Neuronal stem cell (in vitro differentiated cells): ENCODE measurements around the gene UQCC5.
A peak's percentile ranks its signal among the peaks of the same experiment; 100 is the strongest.

Experiments used
- DNase-seq: peaks from one replicate; pipeline ENCODE4 v3.0.0-alpha.2; 2013; ENCODE audit warnings: low spot score
- H2AFZ ChIP-seq: one replicate; pipeline ENCODE4 v1.6.1; 2013; ENCODE audit warnings: mild to moderate bottlenecking, low read length, inconsistent platforms
- H2AK5ac ChIP-seq: 2 replicates; pipeline ENCODE4 v1.6.1; 2013; ENCODE audit warnings: low read depth, mild to moderate bottlenecking, inconsistent platforms, low read length, moderate library complexity, mixed read lengths
- H2BK120ac ChIP-seq: 2 replicates; pipeline ENCODE4 v1.6.1; 2013; ENCODE audit warnings: low read depth, mild to moderate bottlenecking, inconsistent platforms, low read length, moderate library complexity, mixed read lengths
- H2BK12ac ChIP-seq: one replicate; pipeline ENCODE4 v1.6.1; 2013; ENCODE audit warnings: low read length, inconsistent platforms
- H2BK15ac ChIP-seq: 2 replicates; pipeline ENCODE4 v1.6.1; 2013; ENCODE audit warnings: mild to moderate bottlenecking, low read length, inconsistent platforms, mixed read lengths
- H2BK5ac ChIP-seq: one replicate; pipeline ENCODE4 v1.6.1; 2013; ENCODE audit warnings: inconsistent platforms, mild to moderate bottlenecking, low read length, moderate library complexity
- H3K14ac ChIP-seq: one replicate; pipeline ENCODE4 v1.6.1; 2013; ENCODE audit warnings: low read length, inconsistent platforms
- H3K18ac ChIP-seq: 2 replicates; pipeline ENCODE4 v1.6.1; 2013; ENCODE audit warnings: low read length, inconsistent platforms
- H3K23ac ChIP-seq: 2 replicates; pipeline ENCODE4 v1.6.1; 2013; ENCODE audit warnings: low read depth, mild to moderate bottlenecking, mixed read lengths, low read length, inconsistent platforms; ENCODE audit not compliant: poor library complexity
- H3K27ac ChIP-seq: replicated peaks from 3 replicates; pipeline ENCODE4 v1.5.1; 2013; ENCODE audit warnings: low read length, inconsistent platforms
- H3K27me3 ChIP-seq, 3 experiments: 2 replicates each; pipeline ENCODE4 v1.6.1; 2013; ENCODE audit warnings: low read length in 3 of 3, mild to moderate bottlenecking in 2 of 3, inconsistent platforms in 1 of 3, low read depth in 1 of 3, mixed read lengths in 1 of 3, moderate library complexity in 1 of 3; ENCODE audit not compliant: control insufficient read depth in 3 of 3, insufficient read depth in 3 of 3
- H3K36me3 ChIP-seq, 2 donors: replicated peaks in 1 of 2; 2 replicates each; pipeline ENCODE4 v1.6.1; 2013; ENCODE audit warnings: low read length in 2 of 2; ENCODE audit not compliant: control insufficient read depth in 2 of 2, insufficient read depth in 2 of 2
- H3K4ac ChIP-seq: 2 replicates; pipeline ENCODE4 v1.6.1; 2013; ENCODE audit warnings: inconsistent platforms, mild to moderate bottlenecking, low read length, moderate library complexity
- H3K4me1 ChIP-seq, 2 donors: 1 replicate in 1 of 2; 2 replicates in 1 of 2; pipeline ENCODE4 v1.6.1; 2013; ENCODE audit warnings: low read length in 2 of 2, low read depth in 1 of 2; ENCODE audit not compliant: control insufficient read depth in 2 of 2, insufficient read depth in 1 of 2
- H3K4me2 ChIP-seq: one replicate; pipeline ENCODE4 v1.6.1; 2013; ENCODE audit warnings: mild to moderate bottlenecking, low read length, inconsistent platforms; ENCODE audit not compliant: insufficient read depth, poor library complexity, severe bottlenecking
- H3K4me3 ChIP-seq, 2 donors: 2 replicates each; pipeline ENCODE4 v1.5.1; 2013; ENCODE audit warnings: low read length in 2 of 2, mild to moderate bottlenecking in 2 of 2, inconsistent platforms in 1 of 2, moderate library complexity in 1 of 2
- H3K79me1 ChIP-seq: one replicate; pipeline ENCODE4 v1.6.1; 2013; ENCODE audit warnings: low read depth, mild to moderate bottlenecking, inconsistent platforms, low read length, moderate library complexity
- H3K9ac ChIP-seq: one replicate; pipeline ENCODE4 v1.6.1; 2013; ENCODE audit warnings: mild to moderate bottlenecking, low read depth, low read length, inconsistent platforms; ENCODE audit not compliant: poor library complexity
- H3K9me3 ChIP-seq, 2 donors: replicated peaks in 1 of 2; 2 replicates each; pipeline versions ENCODE3 to v1.6.1; 2013; ENCODE audit warnings: low read length in 2 of 2, mild to moderate bottlenecking in 2 of 2, inconsistent platforms in 1 of 2, low read depth in 1 of 2, mixed read lengths in 1 of 2, moderate library complexity in 1 of 2; ENCODE audit not compliant: control insufficient read depth in 2 of 2, insufficient read depth in 1 of 2
- H4K8ac ChIP-seq: one replicate; pipeline ENCODE4 v1.6.1; 2013; ENCODE audit warnings: low read depth, mild to moderate bottlenecking, inconsistent platforms, low read length, moderate library complexity
- H4K91ac ChIP-seq: one replicate; pipeline ENCODE4 v1.6.1; 2013; ENCODE audit warnings: low read length, low read depth, mild to moderate bottlenecking, inconsistent platforms; ENCODE audit not compliant: poor library complexity
- WGBS, 2 donors: extraction: QIAGEN DNeasy Blood & Tissue Kit; methylation state at CpG; one replicate each; pipeline ENCODE4 v1.1.7; 2013; ENCODE audit warnings: missing lambda C conversion rate in 2 of 2, mixed read lengths in 1 of 2; ENCODE audit not compliant: insufficient read length in 2 of 2, insufficient replicate concordance in 1 of 2; ENCODE audit errors: extremely low coverage in 2 of 2; 5-methylcytosine and 5-hydroxymethylcytosine counted together

The UQCC5 gene

DNA sequence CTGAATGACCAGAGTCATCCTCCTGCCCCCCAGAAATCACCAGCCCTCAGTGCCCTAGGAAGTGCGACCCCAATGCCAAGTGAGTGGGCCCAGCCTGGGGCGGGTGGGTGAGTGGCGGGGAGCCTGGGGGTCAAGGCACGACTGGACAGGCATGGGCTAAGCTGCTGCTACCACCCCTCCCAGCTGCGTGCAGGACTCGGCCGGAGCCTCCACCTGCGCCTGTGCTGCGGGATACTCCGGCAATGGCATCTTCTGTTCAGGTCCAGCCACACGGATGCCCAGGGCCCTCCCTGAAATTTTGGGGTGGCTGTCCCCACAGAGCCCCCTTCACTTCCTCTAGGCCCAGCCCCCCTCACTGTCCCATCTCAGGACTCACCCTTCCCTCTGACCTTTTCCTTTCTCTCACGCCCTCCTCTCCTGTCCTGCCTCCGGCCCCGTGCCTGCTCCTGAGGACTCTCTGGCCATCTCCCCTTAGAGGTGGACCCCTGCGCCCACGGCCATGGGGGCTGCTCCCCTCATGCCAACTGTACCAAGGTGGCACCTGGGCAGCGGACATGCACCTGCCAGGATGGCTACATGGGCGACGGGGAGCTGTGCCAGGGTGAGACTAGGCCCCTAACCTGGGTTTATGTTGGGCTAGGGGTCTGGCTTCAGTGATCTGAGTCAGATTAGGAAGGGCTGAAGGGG lies 19.8 kb upstream of the UQCC5 start:
- Histone ChIP-seq H3K23ac (no peak overlapping the region), H3K9me3 (no peaks in the 10 kb centered on the region), H4K91ac (no peak overlapping the region), H3K18ac (peak overlapping the region; percentile 64), H2BK12ac (peak overlapping the region; percentile 73), H3K27me3 (peaks cover 2 to 50% (median 9%) of the 10 kb centered on the region in 3 experiments), H2BK15ac (peak overlapping the region; percentile 3), H2BK5ac (no peak overlapping the region), H3K14ac (no peak overlapping the region), H3K36me3 (no peaks in the 10 kb centered on the region), H2AK5ac (peak overlapping the region; percentile 61), H3K79me1 (no peaks in the 10 kb centered on the region), H4K8ac (no peak overlapping the region), H3K4me2 (no peak overlapping the region), H3K4me1 (peaks cover 0 to 6% of the 10 kb centered on the region in 2 donors), H3K4ac (peak overlapping the region; percentile 66), H2BK120ac (no peak overlapping the region), H2AFZ (no peak overlapping the region), H3K27ac (no peak overlapping the region), H3K9ac (no peak overlapping the region), H3K4me3 (no peak overlapping the region)
- no CpG with 5 or more reads among the region's 19 CpGs for WGBS, 2 donors
- DNase-seq: no peak

DNA sequence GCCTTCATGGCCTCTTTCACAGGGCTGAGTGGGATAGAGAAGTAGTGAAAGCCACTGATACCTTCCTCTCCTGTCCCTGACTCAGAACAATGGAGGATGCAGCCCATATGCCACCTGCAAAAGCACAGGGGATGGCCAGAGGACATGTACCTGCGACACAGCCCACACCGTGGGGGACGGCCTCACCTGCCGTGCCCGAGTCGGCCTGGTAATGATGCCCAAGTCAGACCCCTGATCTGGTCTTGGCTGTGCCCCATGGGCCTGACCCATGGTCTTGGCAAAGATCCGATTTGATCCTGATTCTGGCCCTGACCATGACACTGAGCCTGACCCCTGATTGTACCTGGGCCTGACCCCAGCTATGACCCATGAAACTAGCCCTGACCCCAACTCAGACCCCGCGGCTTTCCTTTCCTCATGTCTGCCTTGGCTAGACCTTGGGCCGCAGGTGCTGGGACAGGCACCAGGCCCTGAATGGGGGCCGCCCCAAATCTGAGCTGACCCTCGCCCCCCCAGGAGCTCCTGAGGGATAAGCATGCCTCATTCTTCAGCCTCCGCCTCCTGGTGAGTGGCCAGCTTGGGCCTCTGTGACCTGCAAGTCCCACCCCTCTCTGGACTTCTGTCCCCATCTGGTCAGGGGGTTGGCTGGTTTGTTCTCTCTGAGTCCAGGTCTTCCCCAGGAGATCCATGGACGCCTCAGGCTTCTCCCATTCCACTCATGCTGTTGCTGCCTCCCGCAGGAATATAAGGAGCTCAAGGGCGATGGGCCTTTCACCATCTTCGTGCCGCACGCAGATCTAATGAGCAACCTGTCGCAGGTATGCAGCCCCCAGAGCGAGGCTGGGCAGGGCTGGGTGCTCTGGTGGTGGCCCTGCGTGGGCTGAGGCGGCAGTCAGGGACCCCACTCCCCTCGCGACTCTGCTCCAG lies 18.3 kb upstream of the UQCC5 start:
- H4K91ac ChIP-seq: no peak overlapping the region

DNA sequence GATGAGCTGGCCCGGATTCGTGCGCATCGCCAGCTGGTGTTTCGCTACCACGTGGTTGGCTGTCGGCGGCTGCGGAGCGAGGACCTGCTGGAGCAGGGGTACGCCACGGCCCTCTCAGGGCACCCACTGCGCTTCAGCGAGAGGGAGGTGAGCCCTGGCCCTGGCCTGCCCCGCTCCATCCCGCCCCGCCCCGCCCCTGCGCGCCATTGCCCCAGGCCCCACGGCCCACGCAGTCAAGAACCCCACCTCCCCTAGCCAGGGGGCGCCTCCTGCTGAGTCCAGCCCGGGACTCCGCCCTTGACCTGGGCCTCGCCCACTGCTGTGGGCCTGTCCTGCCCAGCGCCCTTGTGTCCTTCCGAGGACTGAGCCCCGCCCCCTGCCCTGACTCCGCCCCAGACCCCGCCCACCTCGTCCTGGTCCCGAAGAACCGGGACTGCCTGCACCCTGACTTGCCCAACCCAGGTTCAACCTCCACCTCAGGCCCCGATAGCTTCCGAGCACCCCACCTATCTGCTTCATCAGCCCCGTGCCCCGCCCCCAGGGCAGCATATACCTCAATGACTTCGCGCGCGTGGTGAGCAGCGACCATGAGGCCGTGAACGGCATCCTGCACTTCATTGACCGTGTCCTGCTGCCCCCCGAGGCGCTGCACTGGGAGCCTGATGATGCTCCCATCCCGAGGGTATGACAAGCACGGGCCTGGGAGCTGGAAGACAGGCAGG lies 17.5 kb upstream of the UQCC5 start:
- DNase-seq: no peak
- Histone ChIP-seq H2BK15ac (peak overlapping the region; percentile 54), H3K9me3 (no peaks in the 10 kb centered on the region), H3K79me1 (peaks cover 2% of the 10 kb centered on the region), H3K27ac (no peak overlapping the region), H2BK5ac (no peak overlapping the region), H2AK5ac (peak overlapping the region; percentile 25), H3K18ac (peak overlapping the region; percentile 88), H3K9ac (peak overlapping the region; percentile 46), H2BK120ac (no peak overlapping the region), H3K27me3 (peaks cover 2 to 30% (median 9%) of the 10 kb centered on the region in 3 experiments), H3K4me3 (peak overlapping the region in 1 of 2 donors; percentile 73), H3K36me3 (peaks cover 4 to 7% of the 10 kb centered on the region in 2 donors), H4K8ac (peak overlapping the region; percentile 92), H3K23ac (peak overlapping the region; percentile 95), H3K14ac (peak overlapping the region; percentile 90), H3K4me2 (peak overlapping the region; percentile 34), H3K4ac (peak overlapping the region; percentile 6), H3K4me1 (peaks cover 0 to 6% of the 10 kb centered on the region in 2 donors), H4K91ac (no peak overlapping the region), H2AFZ (no peak overlapping the region), H2BK12ac (peak overlapping the region; percentile 73)
- no CpG with 5 or more reads among the region's 50 CpGs for WGBS, 2 donors

More for the DNA sequence above, 18.3 kb upstream of the UQCC5 start:
- no peak for DNase-seq
- Histone ChIP-seq H2AK5ac (peak overlapping the region; percentile 76), H3K4ac (no peak overlapping the region), H3K9ac (peak overlapping the region; percentile 46), H3K27ac (no peak overlapping the region), H2AFZ (no peak overlapping the region), H2BK5ac (no peak overlapping the region), H3K18ac (peak overlapping the region; percentile 88), H3K36me3 (peaks cover 2 to 3% of the 10 kb centered on the region in 2 donors), H2BK120ac (peak overlapping the region; percentile 64), H3K4me1 (peaks cover 0 to 6% of the 10 kb centered on the region in 2 donors), H2BK12ac (no peak overlapping the region), H4K8ac (peak overlapping the region; percentile 92), H3K79me1 (peaks cover 2% of the 10 kb centered on the region), H3K9me3 (no peaks in the 10 kb centered on the region), H3K23ac (peak overlapping the region; percentile 52), H3K4me2 (peak overlapping the region; percentile 34), H3K4me3 (peak overlapping the region in 1 of 2 donors; percentile 73), H2BK15ac (peak overlapping the region; percentile 54), H3K27me3 (peaks cover 2 to 38% (median 9%) of the 10 kb centered on the region in 3 experiments), H3K14ac (peak overlapping the region; percentile 98)
- WGBS, 2 donors: no CpG with 5 or more reads among the region's 25 CpGs
